ENCODE results near the gene BCAR1.

The BCAR1 gene

DNA sequence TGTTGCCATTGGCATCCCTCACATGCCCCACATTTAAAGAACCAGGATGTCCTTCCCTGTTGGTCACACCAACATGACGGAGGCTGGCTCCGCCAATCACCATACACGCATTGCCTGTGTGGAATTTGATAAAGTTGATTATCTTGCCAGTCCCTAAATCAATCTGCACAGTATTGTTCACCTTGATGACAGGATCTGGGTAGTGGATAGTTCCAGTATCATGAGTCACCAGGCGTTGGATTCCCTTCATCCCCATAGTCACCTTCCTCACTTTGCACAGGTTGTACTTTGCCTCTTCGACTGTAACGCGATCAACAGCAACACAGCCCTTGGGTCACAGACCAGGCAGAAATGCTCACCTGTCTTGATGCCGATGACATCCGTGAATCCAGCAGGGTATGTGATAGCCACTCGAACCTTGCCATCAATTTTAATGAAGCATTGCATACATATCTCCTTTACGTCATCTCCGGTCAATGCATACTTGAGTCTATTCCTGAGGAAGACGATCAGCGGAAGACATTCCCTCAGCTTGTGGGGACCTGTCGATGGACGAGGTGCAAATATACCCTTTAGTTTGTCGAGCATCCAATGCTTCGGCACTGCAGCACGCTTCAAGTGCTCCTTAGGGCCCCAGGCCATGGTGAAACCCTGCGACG is 58.7 kb downstream of the BCAR1 start:
- Mint-ChIP-seq H3K4me1 (no peaks in the 10 kb centered on the region), H3K27ac (no peak overlapping the region), H3K36me3 (ENCODE audit: low read depth) (no peaks in the 10 kb centered on the region), H3K4me3 (no peak overlapping the region), H3K9me3 (no peaks in the 10 kb centered on the region), H3K27me3 (ENCODE audit: low read depth) (peaks cover 4% of the 10 kb centered on the region)
- TF ChIP-seq CTCF (IDR thresholded peaks at IDR 0.05; ENCODE audit: unreplicated experiment in 3 of 3), result no peak

GRCh38 chr16:75189638-75190245 is 61.7 kb downstream of the BCAR1 start:
- no peak for TF ChIP-seq CTCF (IDR thresholded peaks at IDR 0.05; ENCODE audit: unreplicated experiment in 3 of 3)
- Mint-ChIP-seq H3K4me3 (no peak overlapping the region), H3K27ac (no peak overlapping the region), H3K4me1 (no peaks in the 10 kb centered on the region), H3K27me3 (ENCODE audit: low read depth) (peaks cover 4% of the 10 kb centered on the region), H3K36me3 (ENCODE audit: low read depth) (no peaks in the 10 kb centered on the region), H3K9me3 (peaks cover 3% of the 10 kb centered on the region)

- H3K9me3 Mint-ChIP-seq, result peaks cover 5% of the 10 kb centered on the region
- H3K4me1 Mint-ChIP-seq, result no peaks in the 10 kb centered on the region
- H3K4me3 Mint-ChIP-seq, result no peak overlapping the region
- H3K27me3 Mint-ChIP-seq (ENCODE audit: low read depth), result peaks cover 4% of the 10 kb centered on the region
- TF ChIP-seq CTCF (IDR thresholded peaks at IDR 0.05; ENCODE audit: unreplicated experiment in 3 of 3), result no peak
- no peaks in the 10 kb centered on the region for H3K36me3 Mint-ChIP-seq (ENCODE audit: low read depth)
- no peak overlapping the region for H3K27ac Mint-ChIP-seq
These were observed 62.5 kb downstream of the BCAR1 start for GRCh38 chr16:75188832-75189477.

- no peak for TF ChIP-seq CTCF (IDR thresholded peaks at IDR 0.05; ENCODE audit: unreplicated experiment in 3 of 3)
- Mint-ChIP-seq H3K4me3 (no peak overlapping the region), H3K27me3 (ENCODE audit: low read depth) (no peaks in the 10 kb centered on the region), H3K4me1 (no peaks in the 10 kb centered on the region), H3K9me3 (peaks cover 31% of the 10 kb centered on the region), H3K36me3 (ENCODE audit: low read depth) (peaks cover 7% of the 10 kb centered on the region), H3K27ac (no peak overlapping the region)
These were observed 69.8 kb downstream of the BCAR1 start for GRCh38 chr16:75181630-75182029.

- H3K9me3 Mint-ChIP-seq, result peaks cover 44% of the 10 kb centered on the region
- H3K4me3 Mint-ChIP-seq, result no peak overlapping the region
- H3K4me1 Mint-ChIP-seq, result no peaks in the 10 kb centered on the region
- no peak overlapping the region for H3K27ac Mint-ChIP-seq
- no peak for TF ChIP-seq CTCF (IDR thresholded peaks at IDR 0.05; ENCODE audit: unreplicated experiment in 3 of 3)
- H3K27me3 Mint-ChIP-seq (ENCODE audit: low read depth), result no peaks in the 10 kb centered on the region
- peaks cover 20% of the 10 kb centered on the region for H3K36me3 Mint-ChIP-seq (ENCODE audit: low read depth)
These were observed 72.2 kb downstream of the BCAR1 start for GRCh38 chr16:75179208-75179607.
